CD4-positive, alpha-beta T cell treated with Interleukin-1 beta for 1 hour (primary cell): ENCODE data around the gene STK39.

Experiments
- DNase-seq, 2 donors: peaks; one replicate each; pipeline ENCODE4 v3.0.0-alpha.2; 2020 to 2022

STK39 gene

DNA sequence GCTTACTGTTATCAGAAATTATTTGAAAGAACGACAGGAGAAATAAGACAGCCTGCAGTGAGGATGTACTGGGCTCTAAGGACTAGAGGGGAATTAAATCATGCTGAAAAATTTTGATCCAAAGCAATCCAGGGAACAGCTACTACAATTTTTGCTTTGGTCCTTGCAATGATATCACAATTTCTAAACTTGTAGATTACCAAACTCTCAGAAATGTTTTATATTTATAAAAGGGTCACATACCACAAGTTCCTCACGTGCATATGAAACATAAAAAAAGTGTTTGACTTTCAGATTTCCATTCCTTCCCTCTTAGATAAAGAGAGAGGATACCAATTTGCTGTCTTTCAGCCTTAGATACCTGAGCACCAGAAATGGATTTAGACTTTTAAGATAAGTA, 261.2 kb downstream of the STK39 start:
- no peak for DNase-seq

- no peak for DNase-seq
Observed at GRCh38 chr2:167981945-167982344, 265.4 kb downstream of the STK39 start.

DNA sequence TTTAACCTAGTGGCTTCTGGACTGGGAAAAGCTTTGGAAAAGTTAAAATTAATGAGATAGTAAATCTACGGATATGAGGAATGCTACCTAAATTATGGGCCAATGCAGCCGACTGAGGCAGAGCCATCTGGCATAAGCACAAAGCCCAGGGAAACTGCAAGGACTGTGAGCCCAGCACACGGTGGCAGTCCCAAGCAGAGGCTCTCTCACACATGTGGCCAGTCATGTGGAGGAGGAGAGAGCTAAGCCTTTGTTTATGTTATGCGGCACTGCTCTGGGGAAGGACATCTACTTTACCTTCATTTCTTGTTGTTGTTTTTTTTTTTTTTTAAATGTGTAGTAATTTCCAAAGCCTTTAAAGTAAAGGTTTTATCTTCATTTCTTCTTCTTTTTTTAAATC, 267.0 kb downstream of the STK39 start:
- DNase-seq, result no peak

DNA sequence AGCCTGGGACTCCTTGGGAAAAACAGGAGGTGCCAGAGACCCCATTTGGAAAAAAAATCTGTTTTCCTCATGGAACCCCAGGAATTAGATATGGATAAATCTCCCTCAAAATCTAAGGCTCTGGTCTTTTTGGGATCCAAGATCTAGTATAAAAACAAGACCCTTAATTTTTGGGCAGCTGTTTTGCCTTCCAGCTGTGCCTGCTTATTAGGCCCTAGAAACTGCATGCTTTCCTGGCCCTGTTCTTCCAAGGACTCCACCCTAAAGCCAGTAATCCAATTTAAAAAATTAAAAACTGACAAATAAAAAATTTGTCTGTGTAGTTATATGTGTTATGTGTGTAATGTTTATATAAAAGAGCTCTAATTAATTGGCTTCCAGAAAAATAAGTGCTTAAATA, 274.6 kb downstream of the STK39 start:
- no peak for DNase-seq

- no peak for DNase-seq
Observed at GRCh38 chr2:167972020-167972419, 275.4 kb downstream of the STK39 start.

- no peak for DNase-seq
Observed at GRCh38 chr2:167966937-167967913, 280.2 kb downstream of the STK39 start.

DNA sequence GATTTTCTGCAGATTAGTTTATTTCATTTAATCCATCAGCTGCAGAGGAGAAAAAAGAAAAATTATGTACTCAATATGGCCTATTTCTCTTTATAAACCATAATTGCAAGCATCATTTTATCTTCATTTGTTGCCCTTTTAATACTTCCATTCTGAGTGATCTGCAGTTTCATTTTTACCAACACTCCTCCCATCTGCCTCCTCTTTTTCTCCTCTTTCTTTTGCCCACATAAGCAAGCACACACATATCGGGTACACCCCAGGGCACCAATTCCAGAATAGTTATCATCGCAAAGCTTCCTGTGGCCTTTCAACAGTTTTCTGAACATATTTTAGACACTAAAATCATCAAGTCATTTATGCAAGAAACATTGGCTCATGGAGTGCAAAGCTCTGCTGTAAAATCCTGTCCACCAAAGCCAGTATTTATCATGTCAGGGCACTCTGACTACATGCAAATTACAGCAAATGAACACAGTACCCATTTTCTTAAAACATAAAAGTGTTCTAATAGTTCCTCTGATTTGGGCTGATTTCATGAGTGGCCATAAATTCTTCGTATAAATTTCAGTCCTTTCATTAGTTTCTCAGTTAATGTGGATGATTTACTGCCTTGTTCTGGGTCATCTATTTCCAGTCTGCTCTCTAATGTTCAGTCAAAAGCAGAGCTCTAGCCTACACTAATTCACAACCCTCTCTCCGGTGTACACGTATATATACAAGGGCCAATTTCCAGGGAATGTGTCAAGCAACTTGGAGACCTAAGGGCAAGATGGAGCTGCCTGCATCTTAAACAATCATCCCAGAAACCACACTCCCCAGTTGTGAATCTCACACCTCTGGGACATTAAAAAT, 281.3 kb downstream of the STK39 start:
- no peak for DNase-seq

DNA sequence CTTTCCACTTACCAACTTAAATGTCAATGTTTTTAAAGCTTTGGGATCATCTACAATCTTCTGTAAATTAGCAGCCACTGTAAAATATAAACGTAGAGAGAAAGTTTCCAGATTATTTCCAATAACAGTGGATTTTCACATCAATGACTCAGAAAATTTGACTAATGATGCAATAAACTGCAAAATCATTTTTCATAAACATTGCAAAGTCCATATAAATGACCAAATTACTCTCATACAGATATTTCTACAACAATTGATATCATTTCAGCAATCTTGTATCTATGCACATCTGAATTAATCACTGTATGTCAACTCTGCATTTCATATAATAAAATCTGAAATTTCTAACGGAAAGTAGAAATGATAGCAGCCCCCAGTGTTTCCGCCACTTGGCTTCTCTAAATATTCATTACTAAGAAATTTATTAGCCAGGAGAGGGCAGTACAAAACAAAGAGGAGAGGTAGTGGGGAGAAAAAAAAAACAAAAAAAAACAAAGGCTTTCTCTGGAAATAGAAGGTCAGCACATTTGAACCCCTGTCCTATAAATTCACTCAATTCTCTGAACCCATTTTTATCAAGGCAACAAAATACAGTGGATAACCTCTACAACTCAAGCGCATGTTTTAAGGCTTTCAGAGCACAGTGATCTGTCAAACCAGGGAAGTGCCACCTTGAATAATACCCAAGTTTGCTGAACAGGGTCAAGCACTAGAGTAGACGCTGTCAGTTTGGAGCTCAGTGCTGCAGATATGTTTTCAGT, 282.6 kb downstream of the STK39 start:
- DNase-seq, result no peak

DNA sequence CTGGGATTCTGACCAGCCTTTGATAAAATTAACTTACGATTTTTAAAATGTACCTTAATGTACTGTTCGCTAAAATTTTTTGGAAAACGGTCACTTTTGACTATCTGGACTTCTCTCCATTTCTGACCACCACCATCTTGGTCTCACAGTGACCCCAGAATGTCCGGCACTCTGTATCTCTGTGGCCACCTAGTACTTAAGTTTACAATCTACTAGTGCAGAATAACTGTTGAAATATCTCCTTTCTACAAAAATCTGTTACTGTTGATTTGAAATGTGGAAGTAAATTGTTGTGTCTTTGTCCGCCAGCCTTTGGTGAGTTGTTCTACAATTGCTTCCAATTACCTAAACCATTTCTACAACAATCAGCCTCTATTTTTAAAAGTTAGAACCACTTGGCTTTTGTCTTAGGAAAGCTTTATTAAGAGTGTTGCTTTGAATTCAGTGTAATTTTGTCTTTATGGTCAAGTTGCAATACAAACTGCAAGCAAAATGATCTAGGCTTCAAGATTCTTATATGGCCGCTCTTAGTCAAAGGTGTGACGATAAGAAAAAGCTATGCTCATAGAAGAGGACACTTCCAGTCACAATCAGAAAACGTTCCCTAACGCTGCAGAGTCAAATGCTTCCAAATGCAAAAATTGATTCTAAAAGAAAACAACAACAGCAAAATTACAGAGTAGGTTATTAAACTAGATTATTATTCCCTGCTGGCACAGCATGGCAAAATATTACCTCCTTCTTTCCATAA, 283.3 kb downstream of the STK39 start:
- DNase-seq, result no peak

GRCh38 chr2:167962436-167963226, 284.8 kb downstream of the STK39 start:
- no peak for DNase-seq

- no peak for DNase-seq
Observed at GRCh38 chr2:167961536-167962048, 285.8 kb downstream of the STK39 start.

DNA sequence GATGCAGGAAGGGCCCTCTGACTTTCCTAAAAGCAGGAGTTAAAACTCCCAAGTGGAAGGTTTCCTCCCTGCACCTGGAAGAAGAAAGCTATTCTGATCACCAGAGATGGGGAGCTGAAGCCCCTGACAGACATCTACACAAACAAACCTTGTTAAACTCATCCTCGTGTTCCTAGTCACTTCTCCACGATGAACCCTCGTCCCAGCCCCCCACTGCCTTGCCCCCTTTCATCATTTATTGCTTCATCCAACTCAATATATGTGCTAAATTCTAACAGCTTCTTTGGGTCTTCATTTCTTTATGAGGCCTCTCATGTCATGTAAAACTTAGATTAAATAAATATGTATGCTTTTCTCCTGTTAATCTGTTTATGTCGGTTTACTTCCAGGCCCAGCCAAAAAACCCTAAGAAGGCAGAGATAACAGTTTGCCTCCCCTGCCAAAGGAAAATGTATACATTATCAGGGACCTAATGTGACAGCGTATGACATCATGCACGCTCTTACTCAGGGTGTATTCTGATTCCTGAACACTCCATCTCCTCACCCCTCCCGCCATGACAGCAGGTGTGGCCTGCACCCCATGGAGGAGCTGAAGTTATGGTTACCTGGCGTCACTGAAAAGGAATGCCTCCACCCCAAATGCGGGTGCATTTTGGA, 287.2 kb downstream of the STK39 start:
- no peak for DNase-seq

- DNase-seq, result no peak
Observed at GRCh38 chr2:167957662-167958061, 289.7 kb downstream of the STK39 start.

GRCh38 chr2:167955264-167955906, 292.0 kb downstream of the STK39 start:
- no peak for DNase-seq

GRCh38 chr2:167954495-167954894, 292.9 kb downstream of the STK39 start:
- no peak for DNase-seq

- DNase-seq, result no peak
Observed at GRCh38 chr2:167953776-167954175, 293.6 kb downstream of the STK39 start.

DNA sequence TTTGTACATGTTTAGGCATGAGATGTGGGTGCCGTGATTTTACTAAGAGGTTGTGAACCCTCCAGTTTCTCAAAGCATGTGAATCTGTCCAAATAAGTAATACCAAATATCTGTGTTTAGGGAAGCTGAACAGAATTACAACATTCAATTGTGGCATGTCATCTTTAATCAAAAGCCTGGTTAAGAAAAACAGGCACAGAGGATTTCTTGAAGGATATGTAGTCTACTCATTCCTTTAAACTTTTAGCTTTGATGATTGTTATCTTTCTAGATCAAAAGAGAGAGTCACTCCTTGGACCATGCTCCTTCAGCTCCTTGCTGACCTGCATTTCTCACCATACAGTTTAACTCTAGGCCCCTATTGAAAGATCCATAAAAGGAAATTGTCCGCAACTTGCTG, 296.8 kb downstream of the STK39 start:
- no peak for DNase-seq

GRCh38 chr2:167946441-167946841, 301.0 kb downstream of the STK39 start:
- DNase-seq, result no peak

- no peak for DNase-seq
Observed at GRCh38 chr2:167945660-167946368, 301.6 kb downstream of the STK39 start.
